Parathyroid adenoma (tissue), 2 donors: ENCODE measurements around the gene KIR3DL3.

Experiments
- H2AFZ ChIP-seq: fragments of 300-600 bp; sonication (generic); one replicate; pipeline ENCODE4 v1.7.0; 2017; ENCODE audit warnings: antibody characterized with exemption, mild to moderate bottlenecking
- H3K27ac ChIP-seq: fragments of 300-600 bp; sonication (generic); one replicate; pipeline ENCODE4 v1.7.0; 2017
- H3K27me3 ChIP-seq: fragments of 300-600 bp; sonication (generic); one replicate; pipeline ENCODE4 v1.7.0; 2017; ENCODE audit warnings: low read length; ENCODE audit not compliant: control insufficient read depth, insufficient read depth
- H3K36me3 ChIP-seq: fragments of 300-600 bp; sonication (generic); one replicate; pipeline ENCODE4 v1.7.0; 2017; ENCODE audit warnings: low read length; ENCODE audit not compliant: control insufficient read depth, insufficient read depth
- H3K4me1 ChIP-seq: fragments of 300-600 bp; sonication (generic); one replicate; pipeline ENCODE4 v1.7.0; 2017; ENCODE audit warnings: control low read depth
- H3K4me2 ChIP-seq: fragments of 300-600 bp; sonication (generic); one replicate; pipeline ENCODE4 v1.7.0; 2017; ENCODE audit warnings: low read length
- H3K4me3 ChIP-seq: fragments of 300-600 bp; sonication (generic); one replicate; pipeline ENCODE4 v1.7.0; 2017; ENCODE audit warnings: low read depth, low read length
- H3K79me2 ChIP-seq: fragments of 300-600 bp; sonication (generic); one replicate; pipeline ENCODE4 v1.7.0; 2017; ENCODE audit warnings: control low read depth
- H3K9ac ChIP-seq: fragments of 300-600 bp; sonication (generic); one replicate; pipeline ENCODE4 v1.7.0; 2017; ENCODE audit warnings: mild to moderate bottlenecking
- H3K9me3 ChIP-seq: fragments of 300-600 bp; sonication (generic); one replicate; pipeline ENCODE4 v1.7.0; 2017; ENCODE audit warnings: low read length; ENCODE audit not compliant: control insufficient read depth
- TF ChIP-seq, protein P1 (sequence below): fragments of 300-600 bp; sonication (generic); IDR thresholded peaks from one replicate; pipeline ENCODE4 v1.7.0; 2017; ENCODE audit warnings: antibody characterized with exemption, mild to moderate bottlenecking
- donor health status: primary hyperparathyroidism.

KIR3DL3 gene

DNA sequence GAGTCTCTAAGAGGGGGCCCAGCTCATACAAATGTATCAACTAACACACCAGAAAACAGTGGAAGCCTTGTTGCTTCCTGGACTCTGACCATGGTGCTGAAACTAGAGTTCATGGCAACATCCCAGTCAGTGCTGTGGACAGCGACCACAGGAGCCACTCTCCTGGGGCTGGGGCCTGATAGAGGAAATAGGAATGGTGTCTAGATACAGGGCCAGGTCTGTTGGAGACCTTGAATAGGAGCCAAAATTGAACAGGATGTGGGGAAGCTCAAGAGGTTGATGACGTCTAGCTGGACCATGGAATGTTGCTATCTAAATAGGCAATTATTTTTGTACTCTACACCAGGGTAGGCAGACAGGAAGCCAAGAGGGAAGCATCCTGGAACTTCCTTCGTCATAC lies 39.7 kb upstream of the KIR3DL3 start:
- Histone ChIP-seq H3K79me2 (no peaks in the 10 kb centered on the region), H3K36me3 (no peaks in the 10 kb centered on the region), H3K9me3 (no peaks in the 10 kb centered on the region), H3K4me3 (no peak overlapping the region), H3K9ac (no peak overlapping the region), H2AFZ (no peak overlapping the region), H3K4me2 (no peak overlapping the region), H3K27ac (no peak overlapping the region), H3K4me1 (no peaks in the 10 kb centered on the region), H3K27me3 (no peaks in the 10 kb centered on the region)
- TF ChIP-seq, protein P1, sequence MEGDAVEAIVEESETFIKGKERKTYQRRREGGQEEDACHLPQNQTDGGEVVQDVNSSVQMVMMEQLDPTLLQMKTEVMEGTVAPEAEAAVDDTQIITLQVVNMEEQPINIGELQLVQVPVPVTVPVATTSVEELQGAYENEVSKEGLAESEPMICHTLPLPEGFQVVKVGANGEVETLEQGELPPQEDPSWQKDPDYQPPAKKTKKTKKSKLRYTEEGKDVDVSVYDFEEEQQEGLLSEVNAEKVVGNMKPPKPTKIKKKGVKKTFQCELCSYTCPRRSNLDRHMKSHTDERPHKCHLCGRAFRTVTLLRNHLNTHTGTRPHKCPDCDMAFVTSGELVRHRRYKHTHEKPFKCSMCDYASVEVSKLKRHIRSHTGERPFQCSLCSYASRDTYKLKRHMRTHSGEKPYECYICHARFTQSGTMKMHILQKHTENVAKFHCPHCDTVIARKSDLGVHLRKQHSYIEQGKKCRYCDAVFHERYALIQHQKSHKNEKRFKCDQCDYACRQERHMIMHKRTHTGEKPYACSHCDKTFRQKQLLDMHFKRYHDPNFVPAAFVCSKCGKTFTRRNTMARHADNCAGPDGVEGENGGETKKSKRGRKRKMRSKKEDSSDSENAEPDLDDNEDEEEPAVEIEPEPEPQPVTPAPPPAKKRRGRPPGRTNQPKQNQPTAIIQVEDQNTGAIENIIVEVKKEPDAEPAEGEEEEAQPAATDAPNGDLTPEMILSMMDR, result no peak

DNA sequence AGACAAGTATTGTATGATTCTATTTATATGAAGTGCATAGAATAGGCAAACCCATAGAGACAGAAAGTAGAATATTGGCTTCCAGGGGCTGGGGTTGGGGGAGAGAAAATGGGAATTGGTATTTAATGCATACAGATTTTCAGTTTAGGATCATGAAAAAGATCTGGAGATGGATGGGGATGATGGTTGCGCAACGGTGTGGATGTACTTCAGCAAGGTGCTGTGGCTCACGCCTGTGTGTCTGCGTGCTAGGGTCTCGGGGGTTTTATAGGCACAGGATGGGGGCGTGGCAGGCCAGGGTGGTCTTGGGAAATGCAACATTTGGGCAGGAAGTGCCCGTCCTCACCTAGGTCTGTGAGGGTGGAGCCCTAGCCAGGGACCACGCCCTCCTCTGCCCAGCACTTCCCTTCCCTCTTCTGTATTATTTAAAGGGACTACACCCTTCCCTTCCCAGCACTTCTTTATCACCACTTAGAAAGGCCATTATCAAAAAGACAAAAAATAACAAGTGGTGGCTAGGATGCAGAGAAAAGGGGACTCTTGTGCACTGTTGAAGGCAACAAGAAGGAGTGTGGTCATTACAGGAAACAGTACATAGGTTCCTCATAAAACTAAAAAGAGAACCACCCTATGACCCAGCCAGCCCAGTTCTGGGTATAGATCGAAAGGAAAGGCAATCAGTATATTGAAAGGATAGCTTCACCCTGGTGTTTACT lies 32.5 kb upstream of the KIR3DL3 start:
- Histone ChIP-seq H2AFZ (no peak overlapping the region), H3K4me1 (no peaks in the 10 kb centered on the region), H3K36me3 (no peaks in the 10 kb centered on the region), H3K4me3 (no peak overlapping the region), H3K4me2 (no peak overlapping the region), H3K9ac (no peak overlapping the region), H3K79me2 (no peaks in the 10 kb centered on the region), H3K27ac (no peak overlapping the region), H3K9me3 (no peaks in the 10 kb centered on the region), H3K27me3 (no peaks in the 10 kb centered on the region)
- TF ChIP-seq, protein P1, result no peak

DNA sequence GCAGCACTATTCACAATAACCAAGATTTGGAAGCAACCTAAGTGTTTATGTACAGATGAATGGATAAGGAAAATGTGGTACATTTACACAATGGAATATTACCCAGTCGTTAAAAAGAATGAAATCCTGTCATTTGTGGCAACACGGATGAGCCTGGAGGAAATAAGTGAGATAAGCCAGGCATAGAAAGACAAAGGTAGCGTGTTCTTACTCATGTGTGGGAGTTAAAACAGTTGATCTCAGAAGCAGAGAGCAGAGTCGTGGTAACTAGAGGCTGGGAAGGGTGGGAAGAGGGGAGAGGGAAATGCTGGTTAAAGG lies 32.0 kb upstream of the KIR3DL3 start:
- no peaks in the 10 kb centered on the region for H3K9me3 ChIP-seq
- TF ChIP-seq, protein P1, result no peak

DNA sequence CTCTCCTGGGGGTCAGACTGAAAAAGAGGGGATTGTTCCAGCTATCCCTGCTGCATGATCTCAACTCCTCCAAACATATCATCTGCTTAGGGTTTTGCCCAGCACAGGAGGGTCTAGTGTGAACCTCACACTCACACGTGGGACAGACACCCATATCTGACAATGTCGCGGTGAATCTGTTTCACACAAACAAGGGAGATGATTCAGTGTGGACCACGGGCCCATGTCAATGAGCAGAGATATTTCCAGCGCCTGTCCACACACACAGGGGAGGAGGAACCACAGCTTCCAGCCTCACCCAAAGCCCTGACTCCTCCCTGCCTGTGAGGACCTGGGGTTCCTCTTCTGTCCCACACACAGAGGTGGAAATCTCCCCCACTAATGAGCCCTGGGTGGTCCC lies 29.6 kb upstream of the KIR3DL3 start:
- Histone ChIP-seq H3K27ac (no peak overlapping the region), H3K79me2 (no peaks in the 10 kb centered on the region), H3K27me3 (no peaks in the 10 kb centered on the region), H3K36me3 (no peaks in the 10 kb centered on the region), H3K4me2 (no peak overlapping the region), H3K9me3 (no peaks in the 10 kb centered on the region), H3K4me1 (no peaks in the 10 kb centered on the region), H2AFZ (no peak overlapping the region), H3K4me3 (no peak overlapping the region), H3K9ac (no peak overlapping the region)
- TF ChIP-seq, protein P1, result no peak

More for the DNA sequence above, 32.0 kb upstream of the KIR3DL3 start:
- H3K4me3 ChIP-seq, result no peak overlapping the region
- no peak overlapping the region for H3K27ac ChIP-seq
- no peak overlapping the region for H3K9ac ChIP-seq
- H3K4me2 ChIP-seq, result no peak overlapping the region
- H3K79me2 ChIP-seq, result no peaks in the 10 kb centered on the region
- H3K27me3 ChIP-seq, result no peaks in the 10 kb centered on the region
- H3K36me3 ChIP-seq, result no peaks in the 10 kb centered on the region
- H3K4me1 ChIP-seq, result no peaks in the 10 kb centered on the region
- no peak overlapping the region for H2AFZ ChIP-seq

DNA sequence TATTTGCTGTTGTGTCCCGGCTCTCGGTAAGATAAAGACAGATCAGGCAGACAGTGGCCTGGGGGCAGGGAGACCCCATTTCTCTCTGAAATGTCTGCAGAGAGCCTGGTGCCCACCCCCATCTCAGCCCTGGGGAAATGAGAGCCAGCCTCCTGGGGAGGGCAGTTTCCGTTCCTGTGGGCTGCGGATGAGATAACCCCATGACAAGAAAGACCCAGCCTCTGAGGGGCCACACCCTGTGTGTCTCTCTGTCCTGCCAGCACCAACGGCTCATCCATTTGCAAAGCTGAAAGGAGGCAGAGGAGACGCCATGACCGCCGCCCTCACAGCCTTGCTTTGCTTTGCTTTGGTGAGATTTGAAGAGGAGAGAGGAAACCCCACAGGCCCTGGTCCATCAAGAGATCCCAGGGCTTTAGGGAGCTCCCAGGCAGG lies 28.1 kb upstream of the KIR3DL3 start:
- H3K9me3 ChIP-seq, result no peaks in the 10 kb centered on the region
- H3K36me3 ChIP-seq, result no peaks in the 10 kb centered on the region
- H3K4me3 ChIP-seq, result no peak overlapping the region
- no peaks in the 10 kb centered on the region for H3K79me2 ChIP-seq
- H3K4me1 ChIP-seq, result no peaks in the 10 kb centered on the region
- no peaks in the 10 kb centered on the region for H3K27me3 ChIP-seq
- H3K9ac ChIP-seq, result no peak overlapping the region
- H3K27ac ChIP-seq, result no peak overlapping the region
- TF ChIP-seq, protein P1, result no peak
- H2AFZ ChIP-seq, result no peak overlapping the region
- H3K4me2 ChIP-seq, result no peak overlapping the region
